HepG2 (cell line): ENCODE data around the gene ENTHD1. TPM values are rescaled to one million over a fixed set of nuclear protein-coding genes. Genes with fewer than 3 reads are reported as not detected.
"Not testable (repeated sequence)": the region's sequence is repeated elsewhere in the genome, so short reads cannot be mapped to it uniquely, and the experiment has no call there.

Source experiments
- ATAC-seq: fragments of 200-7000 bp; cut with Tn5 transposase; 3 replicates; pipeline ENCODE4 v1.9.1; 2020; ENCODE audit warnings: mild to moderate bottlenecking, moderate library complexity
- BruUV-seq: library from RNA; stranded (reverse); fragments of 400-500 nt; replicated peaks from 2 replicates; lab custom pipeline; 2021; lab: Mats Ljungman, UMichigan
- CTCF ChIA-PET: fragments of 300-600 bp; formaldehyde crosslinking; extraction: SDS; loops from one replicate; lab custom pipeline; 2021; ENCODE audit warnings: low total read pairs, inconsistent platforms, low intra/inter-chr PET ratio; lab: Yijun Ruan, JAX
- POLR2A ChIA-PET: fragments of 350-600 bp; sonication (Branson Sonifier 250); formaldehyde crosslinking; loops from one replicate; lab custom pipeline; 2020; ENCODE audit warnings: antibody characterized with exemption, inconsistent platforms; lab: Yijun Ruan, JAX
- DNase-seq: peaks from one replicate; pipeline ENCODE4 v3.0.0-alpha.2; 2015; ENCODE audit warnings: low spot score
- FAIRE-seq: peaks from 3 replicates; lab custom pipeline; 2011; peaks lifted over from hg19 to GRCh38; lab: Jason Lieb, UNC
- H2AFZ ChIP-seq: one replicate; pipeline ENCODE4 v1.6.1; 2011; ENCODE audit warnings: low read length, inconsistent platforms
- H3K27ac ChIP-seq: fragments of 300-600 bp; 3 replicates; pipeline ENCODE4 v1.8.0; 2011; ENCODE audit warnings: mixed run types, mild to moderate bottlenecking, mixed read lengths, low read length, inconsistent platforms; ENCODE audit not compliant: insufficient read depth; ENCODE audit errors: extremely low read length
- H3K27me3 ChIP-seq, 2 experiments: fragments of 200-600 bp in 1 of 2; 2 replicates in 1 of 2; 3 replicates in 1 of 2; pipeline versions ENCODE4 v1.6.0 to v1.8.0; 2011; ENCODE audit warnings: low read length in 2 of 2, mild to moderate bottlenecking in 2 of 2, moderate library complexity in 2 of 2, inconsistent platforms in 1 of 2; ENCODE audit not compliant: insufficient read depth in 2 of 2, control insufficient read depth in 1 of 2
- H3K36me3 ChIP-seq, 2 experiments: fragments of 200-600 bp in 1 of 2; replicated peaks in 1 of 2; 2 replicates in 1 of 2; 3 replicates in 1 of 2; pipeline versions ENCODE4 v1.5.1 to v1.8.0; 2011; ENCODE audit warnings: low read length in 2 of 2, inconsistent platforms in 1 of 2; ENCODE audit not compliant: insufficient read depth in 2 of 2, control insufficient read depth in 1 of 2
- H3K4me1 ChIP-seq: 2 replicates; pipeline ENCODE4 v1.5.1; 2012; ENCODE audit warnings: low read length, inconsistent platforms; ENCODE audit not compliant: insufficient read depth
- H3K4me2 ChIP-seq: 2 replicates; pipeline ENCODE4 v1.6.0; 2011; ENCODE audit warnings: low read depth, low read length, inconsistent platforms
- H3K4me3 ChIP-seq, 3 experiments: fragments of 200-600 bp in 1 of 3; sonication (generic), shearing (Covaris generic) in 1 of 3; replicated peaks in 1 of 3; 2 replicates each; pipeline ENCODE4 v1.5.1; 2011 to 2016; ENCODE audit warnings: low read length in 3 of 3, inconsistent platforms in 2 of 3, low read depth in 2 of 3, mild to moderate bottlenecking in 2 of 3, control low read depth in 1 of 3, mixed read lengths in 1 of 3; ENCODE audit not compliant: insufficient read depth in 1 of 3
- H3K79me2 ChIP-seq: one replicate; pipeline ENCODE4 v1.6.1; 2011; ENCODE audit warnings: low read length, inconsistent platforms; ENCODE audit not compliant: insufficient read depth
- H3K9ac ChIP-seq: 2 replicates; pipeline ENCODE4 v1.6.0; 2011; ENCODE audit warnings: mild to moderate bottlenecking, low read depth, low read length, inconsistent platforms; ENCODE audit not compliant: insufficient read depth
- H3K9me3 ChIP-seq: 2 replicates; pipeline ENCODE4 v1.5.1; 2012; ENCODE audit warnings: mild to moderate bottlenecking, low read length
- H4K20me1 ChIP-seq: 2 replicates; pipeline ENCODE4 v1.6.0; 2011; ENCODE audit warnings: inconsistent platforms, mild to moderate bottlenecking, low read length, moderate library complexity; ENCODE audit not compliant: insufficient read depth
- HNRNPH1 ChIP-seq: fragments of 200-400 bp; formaldehyde crosslinking; optimal IDR thresholded peaks from 2 replicates; pipeline ENCODE3; 2017; ENCODE audit warnings: mild to moderate bottlenecking, low read depth, low read length
- PTBP1 ChIP-seq: fragments of 200-400 bp; formaldehyde crosslinking; IDR thresholded peaks from 2 replicates; pipeline ENCODE4 v1.6.1; 2018; ENCODE audit warnings: low read length, low read depth; ENCODE audit not compliant: poor library complexity, severe bottlenecking
- RXRB ChIP-seq: IDR thresholded peaks from 2 replicates; pipeline ENCODE4 v1.6.1; 2016; ENCODE audit warnings: borderline replicate concordance, missing genetic modification reagents, missing compliant biosample characterization
- ZNF12 ChIP-seq: sonication (generic); formaldehyde crosslinking; IDR thresholded peaks from 2 replicates; pipeline ENCODE4 v1.5.0; 2020; ENCODE audit warnings: missing genetic modification reagents
- ZNF678 ChIP-seq: sonication (generic); formaldehyde crosslinking; IDR thresholded peaks from 2 replicates; pipeline ENCODE4 v1.4.0; 2020; ENCODE audit warnings: mild to moderate bottlenecking, missing genetic modification reagents
- WGBS: methylation state at CpG from one replicate; pipeline ENCODE4 v1.1.6; 2017; ENCODE audit warnings: low lambda C conversion rate; 5-methylcytosine and 5-hydroxymethylcytosine counted together
- in situ Hi-C: cut with HindIII; loops from 2 replicates; pipeline ENCODE4 v1.10.0; 2017; ENCODE audit warnings: low pct_unique_long_range_greater_than_20kb; ENCODE audit not compliant: extremely low pct_ligation_motif_present
- intact Hi-C: fragments of 100-400 bp; cut with micrococcal nuclease; formaldehyde crosslinking; loops from one replicate; pipeline ENCODE4 v1.10.0; 2022; ENCODE audit not compliant: unreplicated experiment
- polyA plus RNA-seq, 8 experiments: library from polyadenylated mRNA; depleted of rRNA in 3 of 8; stranded (reverse) in 7 of 8; unstranded in 1 of 8; fragments of >200 nt; fragmentation: Illumina TruSeq in 4 of 8; extraction: Trizol in 4 of 8; gene quantifications; 2 replicates each; pipeline versions ENCODE4 v1.2.1 to v1.2.3, GENCODE V29; 2011 to 2016; ENCODE audit warnings: low read depth in 4 of 8, missing spikeins in 1 of 8, mixed read lengths in 1 of 8; ENCODE audit not compliant: insufficient read depth in 1 of 8
- total RNA-seq, 5 experiments: library from RNA; depleted of rRNA; stranded (reverse); fragments of >200 nt; fragmentation: Illumina TruSeq; extraction: Trizol; gene quantifications; 2 replicates each; pipeline ENCODE4 v1.2.3, GENCODE V29; 2016; ENCODE audit warnings: low read depth in 1 of 5

Gene ENTHD1
- total and polyA plus RNA-seq, 2 of the 13 experiments (the other 11 are each of a cell fraction or from before 2014, with no cell fraction given): not detected

GRCh38 chr22:39871008-39871798 lies 22.4 kb downstream of the ENTHD1 start:
- POLR2A ChIA-PET: no interaction called here
- no peak for FAIRE-seq
- Histone ChIP-seq H3K27ac (no peak overlapping the region), H3K79me2 (no peaks in the 10 kb centered on the region), H3K4me2 (no peak overlapping the region), H2AFZ (no peak overlapping the region), H3K4me1 (no peaks in the 10 kb centered on the region), H3K9me3 (no peaks in the 10 kb centered on the region), H3K4me3 (no peak overlapping the region), H3K27me3 (no peaks in the 10 kb centered on the region; a peak in 2 of 5 replicates), H3K36me3 (no peaks in the 10 kb centered on the region), H3K9ac (no peak overlapping the region), H4K20me1 (no peaks in the 10 kb centered on the region)
- TF ChIP-seq PTBP1 (no peak), ZNF12 (CRISPR knock-in tag) (no peak), HNRNPH1 (no peak), ZNF678 (no peak), RXRB (CRISPR knock-in tag) (no peak)
- intact Hi-C loops (no loop called here), in situ Hi-C loops (no loop called here)
- BruUV-seq: no TSS peak
- 2% methylated on average over 5 of the region's 5 CpGs for WGBS
- no peak for ATAC-seq
- CTCF ChIA-PET: no interaction called here
- DNase-seq: no peak

GRCh38 chr22:39869797-39870196 lies 23.8 kb downstream of the ENTHD1 start:
- H3K79me2 ChIP-seq, H3K9ac ChIP-seq, CTCF ChIA-PET, H3K36me3 ChIP-seq, ATAC-seq, H3K9me3 ChIP-seq, BruUV-seq, H2AFZ ChIP-seq, H4K20me1 ChIP-seq, in situ Hi-C loops, H3K4me2 ChIP-seq, POLR2A ChIA-PET, H3K4me1 ChIP-seq, intact Hi-C loops, H3K27ac ChIP-seq, FAIRE-seq, DNase-seq, H3K27me3 ChIP-seq, H3K4me3 ChIP-seq: not testable (repeated sequence)
- WGBS: 45% methylated on average over 2 of the region's 2 CpGs
